ENCODE results near the gene C1orf21. TPM values are rescaled to one million over a fixed set of nuclear protein-coding genes. Genes with fewer than 3 reads are reported as not detected.

C1orf21 gene
- total and polyA plus RNA-seq, 2 donors (not counting 3 experiments of a cell fraction or from before 2014, with no cell fraction given), result 0.79 to 8.5 TPM

- H3K27me3 ChIP-seq (ENCODE audit: control insufficient read depth in 2 of 2, insufficient read depth in 2 of 2, low read length in 2 of 2), result no peaks in the 10 kb centered on the region
- dilution Hi-C loops (cut with MboI; ENCODE audit: extremely low pct_ligation_motif_present, low sequenced_read_pairs) (no loop called here), intact Hi-C loops (cut with micrococcal nuclease) (no loop called here)
- no peaks in the 10 kb centered on the region for H3K9me3 ChIP-seq (replicated peaks; ENCODE audit: control insufficient read depth, insufficient read depth, low read length)
- no peak overlapping the region for H2AFZ ChIP-seq (ENCODE audit: low read depth, low read length)
- H3K4me2 ChIP-seq (ENCODE audit: insufficient read depth, low read length), result no peak overlapping the region
- POLR2A ChIA-PET, result no interaction called here
- H3K79me2 ChIP-seq (ENCODE audit: control insufficient read depth, insufficient read depth, low read length), result no peaks in the 10 kb centered on the region
- no TSS peak for BruUV-seq (replicated peaks)
- DNase-seq (ENCODE audit: low read depth, low spot score), result no peak
- no peak overlapping the region for H3K4me3 ChIP-seq (replicated peaks in 1 of 3; ENCODE audit: insufficient read depth in 1 of 3, low read depth in 1 of 3, low read length in 3 of 3)
- TF ChIP-seq POLR2A (IDR thresholded peaks at IDR 0.05; ENCODE audit: low read depth, low read length), result no peak
- TF ChIP-seq MYC (IDR thresholded peaks at IDR 0.05; ENCODE audit: low read depth, low read length), result no peak
- no peak for TF ChIP-seq FOS (IDR thresholded peaks at IDR 0.05; ENCODE audit: borderline replicate concordance, insufficient read depth, low read length)
- no peak for TF ChIP-seq MAX (IDR thresholded peaks at IDR 0.05; ENCODE audit: insufficient read depth, insufficient read length)
- TF ChIP-seq GATA2 (IDR thresholded peaks at IDR 0.05; ENCODE audit: insufficient read depth, insufficient read length, low read depth, low read length), result no peak
- TF ChIP-seq EZH2 (IDR thresholded peaks at IDR 0.05; ENCODE audit: borderline replicate concordance, low read depth, low read length, severe bottlenecking), result no peak
- no peaks in the 10 kb centered on the region for H3K36me3 ChIP-seq (ENCODE audit: control insufficient read depth in 2 of 2, extremely low read depth in 1 of 2, insufficient read depth in 2 of 2, low read length in 2 of 2)
- H4K20me1 ChIP-seq (replicated peaks; ENCODE audit: control insufficient read depth, extremely low read depth, insufficient read depth, low read length), result no peaks in the 10 kb centered on the region
- H3K9me1 ChIP-seq (replicated peaks; ENCODE audit: control insufficient read depth, extremely low read depth, insufficient read depth, low read length), result no peaks in the 10 kb centered on the region
- H3K9ac ChIP-seq (replicated peaks; ENCODE audit: extremely low read depth, insufficient read depth, low read length), result no peak overlapping the region
- CTCF ChIA-PET, result interaction anchor here (1.8 kb wide), 1 partner anchor 47 kb away, joined by 4 read pairs; no protein-coding TSS in a partner anchor
- no peak for FAIRE-seq
- no peak overlapping the region for H3K27ac ChIP-seq (ENCODE audit: insufficient read depth, low read depth, low read length)
- no peaks in the 10 kb centered on the region for H3K4me1 ChIP-seq (ENCODE audit: control insufficient read depth, extremely low read depth, insufficient read depth, low read length)
Measured at GRCh38 chr1:184617433-184618029, 230.7 kb downstream of the C1orf21 start.

- H3K9ac ChIP-seq (replicated peaks; ENCODE audit: extremely low read depth, insufficient read depth, low read length), result no peak overlapping the region
- H3K27me3 ChIP-seq (ENCODE audit: control insufficient read depth in 2 of 2, insufficient read depth in 2 of 2, low read length in 2 of 2), result no peaks in the 10 kb centered on the region
- FAIRE-seq (no peak), DNase-seq (ENCODE audit: low read depth, low spot score) (no peak)
- no peak overlapping the region for H2AFZ ChIP-seq (ENCODE audit: low read depth, low read length)
- TF ChIP-seq JUN (IDR thresholded peaks at IDR 0.05; ENCODE audit: borderline replicate concordance, insufficient read depth, insufficient read length, low read depth) (no peak), MYC (IDR thresholded peaks at IDR 0.05; ENCODE audit: low read depth, low read length) (no peak)
- dilution Hi-C loops (cut with MboI; ENCODE audit: extremely low pct_ligation_motif_present, low sequenced_read_pairs), result no loop called here
- no peak overlapping the region for H3K27ac ChIP-seq (ENCODE audit: insufficient read depth, low read depth, low read length)
- POLR2A ChIA-PET, result no interaction called here
- H3K4me1 ChIP-seq (ENCODE audit: control insufficient read depth, extremely low read depth, insufficient read depth, low read length), result no peaks in the 10 kb centered on the region
- no peak overlapping the region for H3K4me3 ChIP-seq (replicated peaks in 1 of 3; ENCODE audit: insufficient read depth in 1 of 3, low read depth in 1 of 3, low read length in 3 of 3)
- no peaks in the 10 kb centered on the region for H3K9me3 ChIP-seq (replicated peaks; ENCODE audit: control insufficient read depth, insufficient read depth, low read length)
- no peaks in the 10 kb centered on the region for H3K36me3 ChIP-seq (ENCODE audit: control insufficient read depth in 2 of 2, extremely low read depth in 1 of 2, insufficient read depth in 2 of 2, low read length in 2 of 2)
- no peaks in the 10 kb centered on the region for H4K20me1 ChIP-seq (replicated peaks; ENCODE audit: control insufficient read depth, extremely low read depth, insufficient read depth, low read length)
- no peak overlapping the region for H3K4me2 ChIP-seq (ENCODE audit: insufficient read depth, low read length)
- H3K9me1 ChIP-seq (replicated peaks; ENCODE audit: control insufficient read depth, extremely low read depth, insufficient read depth, low read length), result no peaks in the 10 kb centered on the region
- BruUV-seq (replicated peaks), result no TSS peak
- CTCF ChIA-PET, result interaction anchor here (0.7 to 1.5 kb wide), 3 partner anchors 9 to 24 kb away, joined by 3 to 4 read pairs (median 3); no protein-coding TSS in a partner anchor
- intact Hi-C loops (cut with micrococcal nuclease), result no loop called here
- H3K79me2 ChIP-seq (ENCODE audit: control insufficient read depth, insufficient read depth, low read length), result no peaks in the 10 kb centered on the region
Measured at GRCh38 chr1:184618851-184619250, 232.0 kb downstream of the C1orf21 start.
